GM23338 (cell line): ENCODE data around the gene SLIT1. TPM values are rescaled to one million over a fixed set of nuclear protein-coding genes. Genes with fewer than 3 reads are reported as not detected.

Experiments
- ATAC-seq: fragments of 200-7000 bp; cut with Tn5 transposase; 3 replicates; pipeline ENCODE4 v1.9.1; 2020
- DNase-seq: peaks from one replicate; pipeline ENCODE4 v3.0.0-alpha.2; 2015; ENCODE audit warnings: low spot score
- H2AFZ ChIP-seq: fragments of 200-600 bp; sonication (generic); 2 replicates; pipeline ENCODE4 v1.8.0; 2016; ENCODE audit warnings: antibody characterized with exemption, mild to moderate bottlenecking, moderate library complexity
- H3F3A ChIP-seq: fragments of 200-600 bp; sonication (generic); replicated peaks from 2 replicates; pipeline ENCODE4 v1.8.0; 2017; ENCODE audit warnings: antibody characterized with exemption, mixed run types, low read depth
- H3K27ac ChIP-seq: fragments of 200-600 bp; sonication (generic); 2 replicates; pipeline ENCODE4 v1.6.1; 2016; ENCODE audit warnings: low read depth
- H3K27me3 ChIP-seq: fragments of 200-600 bp; sonication (generic); 2 replicates; pipeline ENCODE4 v1.8.0; 2016; ENCODE audit warnings: mild to moderate bottlenecking, mixed run types, moderate library complexity; ENCODE audit not compliant: insufficient read depth
- H3K36me3 ChIP-seq: fragments of 200-600 bp; sonication (generic); 2 replicates; pipeline ENCODE4 v1.8.0; 2016; ENCODE audit warnings: mild to moderate bottlenecking; ENCODE audit not compliant: insufficient read depth
- H3K4me1 ChIP-seq: fragments of 200-600 bp; sonication (generic); 2 replicates; pipeline ENCODE4 v1.8.0; 2016; ENCODE audit warnings: mild to moderate bottlenecking, moderate library complexity; ENCODE audit not compliant: insufficient read depth
- H3K4me2 ChIP-seq: fragments of 200-600 bp; sonication (generic); 2 replicates; pipeline ENCODE4 v1.7.1; 2017; ENCODE audit warnings: mixed run types
- H3K4me3 ChIP-seq: fragments of 200-600 bp; sonication (generic); 2 replicates; pipeline ENCODE4 v1.6.1; 2016; ENCODE audit warnings: mixed run types
- H3K79me2 ChIP-seq: fragments of 200-600 bp; sonication (generic); replicated peaks from 2 replicates; pipeline ENCODE4 v1.8.0; 2017; ENCODE audit warnings: mild to moderate bottlenecking; ENCODE audit not compliant: insufficient read depth
- H3K9me2 ChIP-seq: fragments of 200-600 bp; sonication (generic); 2 replicates; pipeline ENCODE4 v1.8.0; 2017; ENCODE audit not compliant: insufficient read depth
- H4K20me1 ChIP-seq: fragments of 200-600 bp; sonication (generic); replicated peaks from 2 replicates; pipeline ENCODE4 v1.8.0; 2017; ENCODE audit warnings: mild to moderate bottlenecking; ENCODE audit not compliant: insufficient read depth
- H3K27ac Mint-ChIP-seq: 2 replicates; pipeline ENCODE4 v1.8.0; 2020; ENCODE audit warnings: inconsistent platforms, mild to moderate bottlenecking, moderate library complexity, mixed read lengths
- H3K27me3 Mint-ChIP-seq: 3 replicates; pipeline ENCODE4 v1.8.0; 2022; ENCODE audit warnings: low read depth, mild to moderate bottlenecking, moderate library complexity, mixed read lengths, inconsistent platforms; ENCODE audit not compliant: insufficient read depth, poor library complexity
- H3K36me3 Mint-ChIP-seq: 3 replicates; pipeline ENCODE4 v1.8.0; 2021; ENCODE audit warnings: low read depth, mild to moderate bottlenecking, inconsistent platforms, moderate library complexity, mixed read lengths
- H3K4me1 Mint-ChIP-seq: 3 replicates; pipeline ENCODE4 v1.8.0; 2020; ENCODE audit warnings: mild to moderate bottlenecking, inconsistent platforms, mixed read lengths
- H3K4me3 Mint-ChIP-seq: 3 replicates; pipeline ENCODE4 v1.8.0; 2021; ENCODE audit warnings: moderate library complexity, mild to moderate bottlenecking, inconsistent platforms, mixed read lengths
- H3K9me3 Mint-ChIP-seq: 3 replicates; pipeline ENCODE4 v1.8.0; 2020; ENCODE audit warnings: moderate library complexity, mild to moderate bottlenecking, inconsistent platforms, mixed read lengths
- EZH2 ChIP-seq: fragments of 200-600 bp; sonication (generic); IDR thresholded peaks from one replicate; pipeline ENCODE4 v1.8.0; 2017; ENCODE audit warnings: antibody characterized with exemption, mild to moderate bottlenecking, low read depth; ENCODE audit not compliant: unreplicated experiment
- EZH2phosphoT487 ChIP-seq: fragments of 200-600 bp; sonication (generic); IDR thresholded peaks from one replicate; pipeline ENCODE4 v1.8.1; 2018; ENCODE audit warnings: antibody characterized with exemption; ENCODE audit not compliant: unreplicated experiment
- JUNB ChIP-seq: IDR thresholded peaks from one replicate; pipeline ENCODE4 v1.6.1; 2016; ENCODE audit warnings: antibody characterized with exemption; ENCODE audit not compliant: unreplicated experiment
- POLR2AphosphoS5 ChIP-seq: IDR thresholded peaks from 2 replicates; pipeline ENCODE4 v1.6.1; 2016; ENCODE audit warnings: antibody characterized with exemption, low read depth
- STAT1 ChIP-seq: IDR thresholded peaks from one replicate; pipeline ENCODE4 v1.6.1; 2016; ENCODE audit warnings: antibody characterized with exemption; ENCODE audit not compliant: unreplicated experiment
- ZNF114 ChIP-seq: fragments of 250-450 bp; sonication (Bioruptor Pico); IDR thresholded peaks from 2 replicates; pipeline ENCODE4 v1.5.0; 2020; ENCODE audit warnings: mild to moderate bottlenecking, moderate library complexity
- ZNF331 ChIP-seq: fragments of 250-450 bp; sonication (Bioruptor Pico); IDR thresholded peaks from 2 replicates; pipeline ENCODE4 v1.5.0; 2020; ENCODE audit warnings: low read depth, mild to moderate bottlenecking, moderate library complexity
- polyA plus RNA-seq: library from polyadenylated mRNA; unstranded; fragments of >200 nt; fragmentation: Nextera tagmentation; extraction: Ambion mirVana; gene quantifications from 2 replicates; pipeline ENCODE4 v1.2.1, GENCODE V29; 2016
- total RNA-seq: library from RNA; depleted of rRNA; stranded (reverse); fragments of >200 nt; shearing (Covaris generic); gene quantifications from 2 replicates; pipeline ENCODE4 v1.2.3, GENCODE V29; 2014
- TF ChIP-seq, protein P1 (sequence below): IDR thresholded peaks from 2 replicates; pipeline ENCODE4 v1.6.1; 2016; ENCODE audit warnings: antibody characterized with exemption
- TF ChIP-seq, protein P2 (sequence below): IDR thresholded peaks from one replicate; pipeline ENCODE4 v1.6.1; 2018; ENCODE audit warnings: antibody characterized with exemption; ENCODE audit not compliant: unreplicated experiment
- TF ChIP-seq, protein P3 (sequence below), 2 experiments: fragments of 200-600 bp in 1 of 2; sonication (generic) in 1 of 2; conservative IDR thresholded peaks; 2 replicates each; pipeline versions ENCODE4 v1.5.1 to v1.6.1; 2016 to 2017; ENCODE audit warnings: antibody characterized with exemption in 2 of 2, low read depth in 2 of 2, mild to moderate bottlenecking in 2 of 2, moderate library complexity in 1 of 2

The SLIT1 gene
- total and polyA plus RNA-seq, 2 experiments from 2014 or later, result 0.76 to 1.7 TPM

DNA sequence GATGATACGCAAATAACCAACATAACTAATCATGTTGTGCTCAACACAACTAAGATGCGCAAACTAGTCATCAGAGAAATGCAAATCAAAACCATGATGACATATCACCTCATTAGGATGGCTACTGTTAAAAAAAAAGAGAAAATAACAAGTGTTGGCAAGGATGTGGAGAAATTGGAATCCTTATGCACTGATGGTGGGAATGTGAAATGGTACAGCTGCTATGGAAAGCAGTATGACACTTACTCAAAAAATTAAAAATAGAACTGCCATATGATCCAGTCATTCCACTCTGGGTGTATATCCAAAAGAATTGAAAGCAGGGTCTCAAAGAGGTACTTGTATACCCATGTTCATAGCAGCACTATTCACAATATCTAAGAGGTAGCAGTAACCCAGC, 42.9 kb downstream of the SLIT1 start (continued):
- TF ChIP-seq POLR2AphosphoS5, result no peak
- no peak for TF ChIP-seq EZH2
- TF ChIP-seq STAT1, result no peak

DNA sequence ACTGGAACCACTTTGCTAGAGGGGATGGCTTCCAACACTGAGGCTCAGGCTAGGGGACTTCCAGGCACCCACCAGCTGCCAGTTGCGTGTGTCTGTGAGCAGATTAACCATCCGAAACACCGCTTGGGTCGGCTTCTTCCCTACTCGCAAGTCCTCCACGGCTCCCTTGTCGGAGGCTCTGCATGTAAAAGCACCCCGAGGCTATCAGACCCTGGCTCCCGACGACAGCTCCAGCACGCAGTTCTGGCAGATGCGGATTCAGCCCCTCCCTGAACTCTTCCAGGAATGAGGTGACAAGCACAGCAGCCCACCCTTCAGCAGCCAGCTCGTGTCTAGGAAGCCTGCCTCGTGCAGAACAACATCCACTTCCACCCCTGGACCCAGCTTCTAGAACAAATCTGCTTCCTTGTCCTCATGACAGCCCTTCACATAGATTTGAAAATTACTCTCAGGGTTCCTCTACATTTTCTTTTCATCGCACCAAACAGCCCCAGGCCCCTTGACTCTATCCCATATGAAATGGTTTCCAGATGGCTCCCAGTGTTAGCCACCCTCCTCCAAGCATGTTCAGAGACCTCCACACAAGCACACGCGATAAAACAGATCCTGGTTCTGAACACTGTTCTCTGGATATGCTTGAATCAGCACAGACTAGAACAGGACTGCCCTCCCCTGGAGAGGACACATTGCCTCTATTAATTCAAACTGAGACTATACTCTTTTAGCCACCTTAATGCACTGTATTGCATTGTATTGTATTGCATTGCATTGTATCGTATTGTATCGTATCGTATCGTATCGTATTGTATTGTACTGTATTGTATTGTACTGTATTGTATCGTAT, 44.6 kb downstream of the SLIT1 start:
- Mint-ChIP-seq H3K4me1 (peaks cover 20% of the 10 kb centered on the region), H3K36me3 (no peaks in the 10 kb centered on the region), H3K27me3 (peaks cover 6% of the 10 kb centered on the region), H3K4me3 (no peak overlapping the region), H3K27ac (no peak overlapping the region), H3K9me3 (no peaks in the 10 kb centered on the region)
- H3K4me1 ChIP-seq, result peaks cover 15% of the 10 kb centered on the region
- H3K4me2 ChIP-seq, result peak overlapping the region; percentile 61
- H3K27me3 ChIP-seq, result no peaks in the 10 kb centered on the region
- no peak overlapping the region for H3K4me3 ChIP-seq
- no peaks in the 10 kb centered on the region for H4K20me1 ChIP-seq
- no peaks in the 10 kb centered on the region for H3K9me2 ChIP-seq
- TF ChIP-seq, protein P1, sequence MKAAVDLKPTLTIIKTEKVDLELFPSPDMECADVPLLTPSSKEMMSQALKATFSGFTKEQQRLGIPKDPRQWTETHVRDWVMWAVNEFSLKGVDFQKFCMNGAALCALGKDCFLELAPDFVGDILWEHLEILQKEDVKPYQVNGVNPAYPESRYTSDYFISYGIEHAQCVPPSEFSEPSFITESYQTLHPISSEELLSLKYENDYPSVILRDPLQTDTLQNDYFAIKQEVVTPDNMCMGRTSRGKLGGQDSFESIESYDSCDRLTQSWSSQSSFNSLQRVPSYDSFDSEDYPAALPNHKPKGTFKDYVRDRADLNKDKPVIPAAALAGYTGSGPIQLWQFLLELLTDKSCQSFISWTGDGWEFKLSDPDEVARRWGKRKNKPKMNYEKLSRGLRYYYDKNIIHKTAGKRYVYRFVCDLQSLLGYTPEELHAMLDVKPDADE, result no peak
- no peak for TF ChIP-seq ZNF114
- TF ChIP-seq, protein P2, sequence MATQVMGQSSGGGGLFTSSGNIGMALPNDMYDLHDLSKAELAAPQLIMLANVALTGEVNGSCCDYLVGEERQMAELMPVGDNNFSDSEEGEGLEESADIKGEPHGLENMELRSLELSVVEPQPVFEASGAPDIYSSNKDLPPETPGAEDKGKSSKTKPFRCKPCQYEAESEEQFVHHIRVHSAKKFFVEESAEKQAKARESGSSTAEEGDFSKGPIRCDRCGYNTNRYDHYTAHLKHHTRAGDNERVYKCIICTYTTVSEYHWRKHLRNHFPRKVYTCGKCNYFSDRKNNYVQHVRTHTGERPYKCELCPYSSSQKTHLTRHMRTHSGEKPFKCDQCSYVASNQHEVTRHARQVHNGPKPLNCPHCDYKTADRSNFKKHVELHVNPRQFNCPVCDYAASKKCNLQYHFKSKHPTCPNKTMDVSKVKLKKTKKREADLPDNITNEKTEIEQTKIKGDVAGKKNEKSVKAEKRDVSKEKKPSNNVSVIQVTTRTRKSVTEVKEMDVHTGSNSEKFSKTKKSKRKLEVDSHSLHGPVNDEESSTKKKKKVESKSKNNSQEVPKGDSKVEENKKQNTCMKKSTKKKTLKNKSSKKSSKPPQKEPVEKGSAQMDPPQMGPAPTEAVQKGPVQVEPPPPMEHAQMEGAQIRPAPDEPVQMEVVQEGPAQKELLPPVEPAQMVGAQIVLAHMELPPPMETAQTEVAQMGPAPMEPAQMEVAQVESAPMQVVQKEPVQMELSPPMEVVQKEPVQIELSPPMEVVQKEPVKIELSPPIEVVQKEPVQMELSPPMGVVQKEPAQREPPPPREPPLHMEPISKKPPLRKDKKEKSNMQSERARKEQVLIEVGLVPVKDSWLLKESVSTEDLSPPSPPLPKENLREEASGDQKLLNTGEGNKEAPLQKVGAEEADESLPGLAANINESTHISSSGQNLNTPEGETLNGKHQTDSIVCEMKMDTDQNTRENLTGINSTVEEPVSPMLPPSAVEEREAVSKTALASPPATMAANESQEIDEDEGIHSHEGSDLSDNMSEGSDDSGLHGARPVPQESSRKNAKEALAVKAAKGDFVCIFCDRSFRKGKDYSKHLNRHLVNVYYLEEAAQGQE, result no peak
- TF ChIP-seq, protein P3, sequence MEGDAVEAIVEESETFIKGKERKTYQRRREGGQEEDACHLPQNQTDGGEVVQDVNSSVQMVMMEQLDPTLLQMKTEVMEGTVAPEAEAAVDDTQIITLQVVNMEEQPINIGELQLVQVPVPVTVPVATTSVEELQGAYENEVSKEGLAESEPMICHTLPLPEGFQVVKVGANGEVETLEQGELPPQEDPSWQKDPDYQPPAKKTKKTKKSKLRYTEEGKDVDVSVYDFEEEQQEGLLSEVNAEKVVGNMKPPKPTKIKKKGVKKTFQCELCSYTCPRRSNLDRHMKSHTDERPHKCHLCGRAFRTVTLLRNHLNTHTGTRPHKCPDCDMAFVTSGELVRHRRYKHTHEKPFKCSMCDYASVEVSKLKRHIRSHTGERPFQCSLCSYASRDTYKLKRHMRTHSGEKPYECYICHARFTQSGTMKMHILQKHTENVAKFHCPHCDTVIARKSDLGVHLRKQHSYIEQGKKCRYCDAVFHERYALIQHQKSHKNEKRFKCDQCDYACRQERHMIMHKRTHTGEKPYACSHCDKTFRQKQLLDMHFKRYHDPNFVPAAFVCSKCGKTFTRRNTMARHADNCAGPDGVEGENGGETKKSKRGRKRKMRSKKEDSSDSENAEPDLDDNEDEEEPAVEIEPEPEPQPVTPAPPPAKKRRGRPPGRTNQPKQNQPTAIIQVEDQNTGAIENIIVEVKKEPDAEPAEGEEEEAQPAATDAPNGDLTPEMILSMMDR (conservative IDR thresholded peaks at IDR 0.05; ENCODE audit: low read depth in 2 of 2), result no peak
- no peak for TF ChIP-seq JUNB
- no peak for TF ChIP-seq ZNF331 (CRISPR knock-in tag)
- TF ChIP-seq POLR2AphosphoS5, result no peak
- no peak for TF ChIP-seq EZH2phosphoT487
- peak; percentile 60 for DNase-seq
- peak; percentile 68 for ATAC-seq
- H3K27ac ChIP-seq, result no peak overlapping the region
- peak overlapping the region; percentile 99 for H2AFZ ChIP-seq
- H3F3A ChIP-seq, result no peaks in the 10 kb centered on the region
- no peaks in the 10 kb centered on the region for H3K36me3 ChIP-seq
- no peaks in the 10 kb centered on the region for H3K79me2 ChIP-seq
